ENCODE data around the gene TRAF3.

DNA sequence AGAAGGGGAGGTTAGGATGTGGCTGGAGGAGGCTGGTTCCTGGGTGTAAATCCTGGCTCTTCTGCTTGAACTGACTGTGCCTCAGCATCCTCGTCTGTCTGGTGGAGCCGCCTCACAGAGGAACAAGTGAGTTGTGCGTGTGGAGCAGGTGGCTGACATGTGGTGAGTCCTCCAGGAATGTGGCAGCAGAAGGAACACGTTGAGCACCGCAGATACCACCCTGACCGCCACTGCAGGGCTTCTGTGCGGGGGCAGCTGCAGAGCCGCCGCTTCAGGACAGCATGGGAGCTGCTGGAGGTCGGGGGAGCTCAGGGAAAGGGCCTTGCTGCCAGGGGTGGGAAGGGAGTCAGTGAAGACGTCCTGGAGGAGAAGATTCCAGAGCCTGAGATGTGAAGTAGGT lies 48.9 kb downstream of the TRAF3 start:
- TF ChIP-seq, protein P1, sequence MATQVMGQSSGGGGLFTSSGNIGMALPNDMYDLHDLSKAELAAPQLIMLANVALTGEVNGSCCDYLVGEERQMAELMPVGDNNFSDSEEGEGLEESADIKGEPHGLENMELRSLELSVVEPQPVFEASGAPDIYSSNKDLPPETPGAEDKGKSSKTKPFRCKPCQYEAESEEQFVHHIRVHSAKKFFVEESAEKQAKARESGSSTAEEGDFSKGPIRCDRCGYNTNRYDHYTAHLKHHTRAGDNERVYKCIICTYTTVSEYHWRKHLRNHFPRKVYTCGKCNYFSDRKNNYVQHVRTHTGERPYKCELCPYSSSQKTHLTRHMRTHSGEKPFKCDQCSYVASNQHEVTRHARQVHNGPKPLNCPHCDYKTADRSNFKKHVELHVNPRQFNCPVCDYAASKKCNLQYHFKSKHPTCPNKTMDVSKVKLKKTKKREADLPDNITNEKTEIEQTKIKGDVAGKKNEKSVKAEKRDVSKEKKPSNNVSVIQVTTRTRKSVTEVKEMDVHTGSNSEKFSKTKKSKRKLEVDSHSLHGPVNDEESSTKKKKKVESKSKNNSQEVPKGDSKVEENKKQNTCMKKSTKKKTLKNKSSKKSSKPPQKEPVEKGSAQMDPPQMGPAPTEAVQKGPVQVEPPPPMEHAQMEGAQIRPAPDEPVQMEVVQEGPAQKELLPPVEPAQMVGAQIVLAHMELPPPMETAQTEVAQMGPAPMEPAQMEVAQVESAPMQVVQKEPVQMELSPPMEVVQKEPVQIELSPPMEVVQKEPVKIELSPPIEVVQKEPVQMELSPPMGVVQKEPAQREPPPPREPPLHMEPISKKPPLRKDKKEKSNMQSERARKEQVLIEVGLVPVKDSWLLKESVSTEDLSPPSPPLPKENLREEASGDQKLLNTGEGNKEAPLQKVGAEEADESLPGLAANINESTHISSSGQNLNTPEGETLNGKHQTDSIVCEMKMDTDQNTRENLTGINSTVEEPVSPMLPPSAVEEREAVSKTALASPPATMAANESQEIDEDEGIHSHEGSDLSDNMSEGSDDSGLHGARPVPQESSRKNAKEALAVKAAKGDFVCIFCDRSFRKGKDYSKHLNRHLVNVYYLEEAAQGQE (IDR thresholded peaks at IDR 0.05; ENCODE audit: insufficient read depth in 1 of 2, low read depth in 2 of 2, low read length in 2 of 2), result no peak
- TF ChIP-seq SIN3A (IDR thresholded peaks at IDR 0.05; ENCODE audit: borderline replicate concordance, insufficient read depth, low read length), result no peak
- no peak for TF ChIP-seq TAF1 (IDR thresholded peaks at IDR 0.05; ENCODE audit: borderline replicate concordance, insufficient read depth, low read length)
- no peak for TF ChIP-seq FOXP2 (optimal IDR thresholded peaks at IDR 0.05; ENCODE audit: borderline replicate concordance, extremely low read depth, extremely low read length, insufficient read depth)
